GOT3 (cell line): ENCODE data around the gene RSRC2.
"Not testable (repeated sequence)": the region's sequence is repeated elsewhere in the genome, so short reads cannot be mapped to it uniquely, and the experiment has no call there.

Experiments used
- DNase-seq: peaks from one replicate; lab custom pipeline; 2025; ENCODE audit warnings: mixed read lengths; lab: John Stamatoyannopoulos, UW

RSRC2 gene

GRCh38 chr12:122486360-122486759 lies 40.4 kb downstream of the RSRC2 start:
- DNase-seq = not testable (repeated sequence)

GRCh38 chr12:122484385-122484784 lies 42.4 kb downstream of the RSRC2 start:
- not testable (repeated sequence) for DNase-seq

- no peak for DNase-seq
These were observed 42.8 kb downstream of the RSRC2 start for GRCh38 chr12:122483969-122484368.

DNA sequence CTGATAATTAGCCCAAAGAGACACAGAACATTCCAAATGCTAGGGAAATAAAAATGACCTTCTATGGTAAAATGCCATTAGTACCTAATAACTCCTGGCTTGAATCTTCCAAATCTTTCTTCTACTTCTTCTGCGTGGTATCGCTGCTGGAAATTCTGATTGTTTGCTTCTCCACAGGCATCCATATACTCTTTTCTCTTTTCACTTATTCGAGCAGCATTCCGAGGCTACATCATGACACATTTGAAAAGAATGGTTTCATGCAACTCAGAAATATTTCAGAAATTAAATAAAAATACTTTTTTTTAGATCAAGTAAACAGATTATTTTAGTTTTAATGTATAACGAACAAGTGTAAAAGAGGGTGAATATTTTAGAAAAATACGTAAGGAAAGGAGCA lies 44.9 kb downstream of the RSRC2 start:
- DNase-seq = no peak

GRCh38 chr12:122480753-122481152 lies 46.0 kb downstream of the RSRC2 start:
- no peak for DNase-seq

GRCh38 chr12:122474324-122474716 lies 52.4 kb downstream of the RSRC2 start:
- DNase-seq = no peak

- no peak for DNase-seq
These were observed 53.0 kb downstream of the RSRC2 start for GRCh38 chr12:122473543-122474323.

GRCh38 chr12:122471324-122472226 lies 55.2 kb downstream of the RSRC2 start:
- DNase-seq = no peak

GRCh38 chr12:122470576-122470975 lies 56.2 kb downstream of the RSRC2 start:
- not testable (repeated sequence) for DNase-seq

DNA sequence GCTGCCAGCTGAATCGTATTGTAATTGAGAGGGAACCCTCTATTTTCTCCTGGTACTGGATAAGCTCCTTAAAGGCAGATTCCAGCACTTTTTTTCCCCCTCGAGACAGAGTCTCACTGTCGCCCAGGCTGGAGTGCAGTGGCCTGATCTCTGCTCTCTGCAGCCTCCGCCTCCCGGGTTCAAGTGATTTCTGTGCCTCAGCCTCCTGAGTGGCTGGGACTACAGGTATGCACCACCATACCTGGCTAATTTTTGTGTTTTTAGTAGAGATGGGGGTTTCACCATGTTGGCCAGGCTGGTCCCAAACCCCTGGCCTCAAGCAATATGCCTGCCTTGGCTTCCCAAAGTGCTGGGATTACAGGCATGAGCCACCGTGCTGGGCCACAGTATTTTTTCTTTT lies 56.9 kb downstream of the RSRC2 start:
- DNase-seq = not testable (repeated sequence)

DNA sequence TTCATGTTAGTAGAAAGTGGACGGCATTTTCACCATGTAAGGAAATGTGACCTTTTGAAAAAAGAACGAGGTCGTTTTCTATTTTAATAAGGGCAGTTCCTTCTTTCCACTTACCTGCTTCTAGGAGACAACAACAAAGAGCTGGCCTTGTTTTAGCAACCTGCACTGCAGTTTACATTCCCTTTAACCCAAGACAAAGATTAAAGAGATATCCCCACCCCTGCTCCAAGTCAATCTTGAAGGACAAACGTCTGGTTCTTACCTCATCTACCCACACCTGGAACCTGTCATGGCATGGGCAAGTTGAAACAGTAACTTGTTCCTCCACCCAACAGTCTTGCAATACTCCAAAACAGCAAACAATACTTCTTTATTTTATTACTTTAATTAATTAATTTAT lies 58.8 kb downstream of the RSRC2 start:
- no peak for DNase-seq

GRCh38 chr12:122464317-122465042 lies 62.3 kb downstream of the RSRC2 start:
- DNase-seq = peak; percentile 16

GRCh38 chr12:122460641-122461040 lies 66.1 kb downstream of the RSRC2 start:
- no peak for DNase-seq

GRCh38 chr12:122460061-122460460 lies 66.7 kb downstream of the RSRC2 start:
- DNase-seq = no peak

GRCh38 chr12:122459211-122459610 lies 67.5 kb downstream of the RSRC2 start:
- no peak for DNase-seq

- no peak for DNase-seq
These were observed 68.4 kb downstream of the RSRC2 start for GRCh38 chr12:122458105-122459035.

DNA sequence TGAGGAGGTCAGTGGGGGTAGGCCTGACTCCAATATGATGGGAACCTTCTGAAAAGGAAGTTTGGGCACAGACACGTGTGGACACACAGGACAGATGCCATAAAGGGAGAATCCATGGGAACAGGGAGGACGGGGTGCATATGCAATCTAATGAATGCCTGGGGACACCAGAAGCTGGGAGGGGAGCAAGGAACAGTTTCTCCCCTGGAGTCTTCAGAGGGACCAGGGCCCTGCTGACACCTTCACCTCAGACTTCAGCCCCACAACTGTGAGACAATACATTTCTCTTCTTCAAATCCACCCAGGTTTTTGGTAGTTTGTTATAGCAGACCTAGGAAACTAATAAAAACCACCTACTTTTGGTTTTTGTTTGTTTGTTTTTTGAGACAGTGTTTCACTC lies 69.1 kb downstream of the RSRC2 start:
- no peak for DNase-seq

DNA sequence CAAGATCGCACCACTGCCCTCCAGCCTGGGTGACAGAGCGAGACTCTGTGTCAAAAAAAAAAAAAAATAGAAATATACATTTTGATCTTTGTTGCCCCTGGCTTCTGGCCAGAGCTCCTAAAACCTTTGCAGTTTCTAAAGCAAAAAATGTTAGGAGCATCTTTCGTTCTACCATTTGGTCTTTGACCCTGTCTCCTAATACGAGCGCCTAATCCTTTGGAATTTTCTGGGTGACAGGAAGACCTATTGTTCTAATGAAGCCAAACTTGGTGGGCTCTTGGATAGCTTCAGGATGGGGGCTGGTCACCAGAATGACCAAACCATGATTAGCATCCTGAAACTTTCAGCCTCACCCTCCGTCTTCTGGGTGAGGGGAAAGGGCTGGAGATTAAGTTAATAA lies 72.0 kb downstream of the RSRC2 start:
- DNase-seq = no peak

DNA sequence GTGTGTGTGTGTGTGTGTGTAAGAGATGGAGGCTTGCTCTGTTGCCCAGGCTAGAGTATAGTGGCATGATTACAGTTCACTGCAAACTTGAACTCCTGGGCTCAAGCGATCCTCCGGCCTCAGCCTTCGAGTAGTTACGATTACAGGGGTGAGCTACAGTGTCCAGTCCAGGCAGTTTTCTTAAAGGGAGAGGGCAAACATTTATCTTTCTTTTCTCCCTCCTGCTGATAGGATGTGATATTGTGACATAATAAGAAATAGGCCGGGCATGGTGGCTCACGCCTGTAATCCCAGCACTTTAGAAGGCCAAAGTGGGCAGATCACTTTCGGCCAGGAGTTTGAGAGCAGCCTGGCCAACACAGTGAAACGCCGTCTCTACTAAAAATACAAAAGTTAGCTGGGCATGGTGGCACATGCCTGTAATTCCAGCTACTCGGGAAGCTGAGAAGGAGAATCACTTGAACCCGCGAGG lies 72.5 kb downstream of the RSRC2 start:
- no peak for DNase-seq
